ENCODE measurements around the gene PODXL2. TPM values are rescaled to one million over a fixed set of nuclear protein-coding genes. Genes with fewer than 3 reads are reported as not detected.

PODXL2 gene
- total RNA-seq, 4 donors from 2014 or later: 3.2 to 9.4 (median 8.0) TPM

- TF ChIP-seq POLR2A (IDR thresholded peaks at IDR 0.05) (no peak), CTCF (IDR thresholded peaks at IDR 0.05) (no peak)
These were observed 77.3 kb downstream of the PODXL2 start for GRCh38 chr3:127706312-127706711.

GRCh38 chr3:127706785-127707351 is 77.9 kb downstream of the PODXL2 start:
- no peaks in the 10 kb centered on the region for H3K9me3 ChIP-seq
- H3K4me3 ChIP-seq (replicated peaks in 1 of 3): no peak overlapping the region
- intact Hi-C loops (cut with DNase I): no loop called here
- TF ChIP-seq CTCF (IDR thresholded peaks at IDR 0.05) (no peak), POLR2A (IDR thresholded peaks at IDR 0.05) (no peak)
- H3K36me3 ChIP-seq: no peaks in the 10 kb centered on the region
- no peaks in the 10 kb centered on the region for H3K27me3 ChIP-seq
- no peak for DNase-seq
- 76 to 81% methylated on average over 16 of the region's 16 CpGs for WGBS, 2 donors
- H3K27ac ChIP-seq: peak overlapping the region in 2 of 3 donors; percentile 17 to 40
- H3K4me1 ChIP-seq: peaks cover 0 to 7% of the 10 kb centered on the region in 2 donors

More at GRCh38 chr3:127706312-127706711, 77.3 kb downstream of the PODXL2 start:
- Histone ChIP-seq H3K9me3 (no peaks in the 10 kb centered on the region), H3K27ac (peak overlapping the region in 1 of 3 donors; percentile 40), H3K4me3 (replicated peaks in 1 of 3) (no peak overlapping the region), H3K36me3 (no peaks in the 10 kb centered on the region), H3K4me1 (peaks cover 0 to 12% of the 10 kb centered on the region in 2 donors), H3K27me3 (no peaks in the 10 kb centered on the region)
- DNase-seq: no peak
- WGBS, 2 donors: 46 to 61% methylated on average over 7 of the region's 7 CpGs
- intact Hi-C loops (cut with DNase I): no loop called here

- no peak overlapping the region for H3K4me3 ChIP-seq (replicated peaks in 1 of 3)
- TF ChIP-seq POLR2A (IDR thresholded peaks at IDR 0.05) (no peak), CTCF (IDR thresholded peaks at IDR 0.05) (no peak)
- H3K27me3 ChIP-seq: no peaks in the 10 kb centered on the region
- WGBS, 2 donors: 35 to 45% methylated on average over 13 of the region's 13 CpGs
- no peaks in the 10 kb centered on the region for H3K9me3 ChIP-seq
- H3K36me3 ChIP-seq: no peaks in the 10 kb centered on the region
- intact Hi-C loops (cut with DNase I): no loop called here
- H3K27ac ChIP-seq: peak overlapping the region in 2 of 3 donors; percentile 2 to 40
- no peaks in the 10 kb centered on the region for H3K4me1 ChIP-seq
- no peak for DNase-seq
These were observed 78.9 kb downstream of the PODXL2 start for GRCh38 chr3:127707851-127708411.

GRCh38 chr3:127708837-127709236 is 79.9 kb downstream of the PODXL2 start:
- H3K36me3 ChIP-seq: no peaks in the 10 kb centered on the region
- WGBS, 2 donors: 66 to 88% methylated on average over 2 of the region's 2 CpGs
- peaks cover 0 to 8% of the 10 kb centered on the region in 2 donors for H3K4me1 ChIP-seq
- H3K4me3 ChIP-seq (replicated peaks in 1 of 3): no peak overlapping the region
- H3K27ac ChIP-seq: peak overlapping the region in 1 of 3 donors; percentile 40
- H3K9me3 ChIP-seq: no peaks in the 10 kb centered on the region
- intact Hi-C loops (cut with DNase I): no loop called here
- TF ChIP-seq CTCF (IDR thresholded peaks at IDR 0.05) (no peak), POLR2A (IDR thresholded peaks at IDR 0.05) (no peak)
- H3K27me3 ChIP-seq: no peaks in the 10 kb centered on the region
- no peak for DNase-seq

- H3K4me3 ChIP-seq (replicated peaks in 1 of 3): no peak overlapping the region
- no peaks in the 10 kb centered on the region for H3K36me3 ChIP-seq
- H3K4me1 ChIP-seq: peaks cover 0 to 8% of the 10 kb centered on the region in 2 donors
- no peak overlapping the region for H3K27ac ChIP-seq
- H3K27me3 ChIP-seq: no peaks in the 10 kb centered on the region
- intact Hi-C loops (cut with DNase I): no loop called here
- TF ChIP-seq POLR2A (IDR thresholded peaks at IDR 0.05): no peak
- TF ChIP-seq CTCF (IDR thresholded peaks at IDR 0.05): no peak
- no peaks in the 10 kb centered on the region for H3K9me3 ChIP-seq
- 62 to 88% methylated on average over 3 of the region's 3 CpGs for WGBS, 2 donors
- no peak for DNase-seq
These were observed 80.5 kb downstream of the PODXL2 start for GRCh38 chr3:127709320-127710060.
